Activated naive CD4-positive, alpha-beta T cell treated with anti-CD3 and anti-CD28 coated beads, Interleukin-2, amount 50 U/mL, for 16 hours (primary cell): ENCODE data around the gene PSMB4.
"Not testable (repeated sequence)": the region's sequence is repeated elsewhere in the genome, so short reads cannot be mapped to it uniquely, and the experiment has no call there.

Experiments
- DNase-seq: peaks from one replicate; pipeline ENCODE4 v3.0.0-alpha.2; 2020

Gene PSMB4

GRCh38 chr1:151399324-151400171 lies at the start of gene PSMB4:
Gene PSMB4, plus strand, starts transcription at chr1:151399573. Its CDS starts 15 bp downstream, at chr1:151399588.
- peak; percentile 77 for DNase-seq

- DNase-seq: not testable (repeated sequence)
Measured at GRCh38 chr1:151350323-151350722, 49.0 kb upstream of the PSMB4 start.

- DNase-seq: no peak
Measured at GRCh38 chr1:151352021-151352718, 47.2 kb upstream of the PSMB4 start.

- DNase-seq: no peak
Measured at GRCh38 chr1:151356696-151357095, 42.7 kb upstream of the PSMB4 start.

GRCh38 chr1:151361883-151362282 lies 37.5 kb upstream of the PSMB4 start:
- DNase-seq: no peak

GRCh38 chr1:151362308-151363155 lies 36.8 kb upstream of the PSMB4 start:
- no peak for DNase-seq

GRCh38 chr1:151364996-151365395 lies 34.4 kb upstream of the PSMB4 start:
- DNase-seq: no peak

- DNase-seq: no peak
Measured at GRCh38 chr1:151367658-151368392, 31.5 kb upstream of the PSMB4 start.

- DNase-seq: no peak
Measured at GRCh38 chr1:151368393-151369301, 30.7 kb upstream of the PSMB4 start.

- DNase-seq: no peak
Measured at GRCh38 chr1:151369302-151369610, 30.1 kb upstream of the PSMB4 start.

- DNase-seq: no peak
Measured at GRCh38 chr1:151369621-151370048, 29.7 kb upstream of the PSMB4 start.

- DNase-seq: no peak
Measured at GRCh38 chr1:151370211-151370911, 29.0 kb upstream of the PSMB4 start.

GRCh38 chr1:151371370-151372057 lies 27.9 kb upstream of the PSMB4 start:
- DNase-seq: no peak

- no peak for DNase-seq
Measured at GRCh38 chr1:151372058-151372934, 27.1 kb upstream of the PSMB4 start, which contains the start of gene SELENBP1. Gene SELENBP1, minus strand, starts transcription at chr1:151372705. Its CDS starts 64 bp downstream, at chr1:151372641.

GRCh38 chr1:151373196-151373595 lies 26.2 kb upstream of the PSMB4 start:
- DNase-seq: no peak

GRCh38 chr1:151377150-151377884 lies 22.1 kb upstream of the PSMB4 start:
- no peak for DNase-seq

- DNase-seq: no peak
Measured at GRCh38 chr1:151384584-151384983, 14.8 kb upstream of the PSMB4 start.

- DNase-seq: no peak
Measured at GRCh38 chr1:151386002-151386401, 13.4 kb upstream of the PSMB4 start.
